ENCODE data around the gene FHL3. TPM values are rescaled to one million over a fixed set of nuclear protein-coding genes. Genes with fewer than 3 reads are reported as not detected.
"Not testable (repeated sequence)": the region's sequence is repeated elsewhere in the genome, so short reads cannot be mapped to it uniquely, and the experiment has no call there.

Gene FHL3
- total and polyA plus RNA-seq, 9 of the 15 experiments (the other 6 are each of a cell fraction or from before 2014, with no cell fraction given), result 6.1 to 144 (median 34.1) TPM

DNA sequence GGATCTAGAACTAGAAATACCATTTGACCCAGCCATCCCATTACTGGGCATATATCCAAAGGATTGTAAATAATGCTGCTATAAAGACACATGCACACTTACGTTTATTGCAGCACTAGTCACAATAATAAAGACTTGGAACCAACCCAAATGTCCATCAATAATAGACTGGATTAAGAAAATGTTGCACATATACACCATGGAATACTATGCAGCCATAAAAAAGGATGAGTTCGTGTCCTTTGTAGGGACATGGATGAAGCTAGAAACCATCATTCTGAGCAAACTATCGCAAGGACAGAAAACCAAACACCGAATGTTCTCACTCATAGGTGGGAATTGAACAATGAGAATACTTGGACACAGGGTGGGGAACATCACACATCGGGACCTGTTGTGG lies 31.6 kb downstream of the FHL3 start:
- H3K27me3 ChIP-seq (ENCODE audit: control insufficient read depth in 2 of 2, insufficient read depth in 2 of 2, low read length in 2 of 2); BruUV-seq (replicated peaks); ATAC-seq; DNase-seq (ENCODE audit: extremely low read depth in 1 of 4, low spot score in 3 of 4); CTCF ChIA-PET (ENCODE audit: low intra/inter-chr PET ratio); H3K4me3 ChIP-seq; POLR2A ChIA-PET; H3K27ac ChIP-seq (ENCODE audit: extremely low read depth, low read depth, low read length); in situ Hi-C loops (cut with MboI); H3K9me1 ChIP-seq (ENCODE audit: control insufficient read depth, insufficient read depth, low read length); H3K4me2 ChIP-seq (ENCODE audit: insufficient read depth, low read length); H2AFZ ChIP-seq (ENCODE audit: low read depth, low read length); FAIRE-seq; H3K9ac ChIP-seq (ENCODE audit: insufficient read depth in 1 of 2, low read depth in 2 of 2, low read length in 2 of 2); H3K4me1 ChIP-seq (replicated peaks in 1 of 2; ENCODE audit: control insufficient read depth in 2 of 2, insufficient read depth in 2 of 2, low read length in 2 of 2); H3K9me3 ChIP-seq (replicated peaks; ENCODE audit: control insufficient read depth, insufficient read depth, low read depth, low read length); H4K20me1 ChIP-seq (replicated peaks; ENCODE audit: control insufficient read depth, insufficient read depth, low read length): not testable (repeated sequence)
- 88% methylated on average over 5 of the region's 5 CpGs for WGBS (ENCODE audit: insufficient coverage, low coverage, missing lambda C conversion rate)
- H3K36me3 ChIP-seq (ENCODE audit: control insufficient read depth, insufficient read depth, low read length), result peaks cover 78% of the 10 kb centered on the region
- H3K79me2 ChIP-seq (ENCODE audit: control insufficient read depth, insufficient read depth, low read length), result peaks cover 11% of the 10 kb centered on the region
- intact Hi-C loops (cut with micrococcal nuclease), result loop anchor here (10.0 kb wide), 1 partner anchor 159 kb away; no protein-coding TSS in a partner anchor
- TF ChIP-seq BCOR (IDR thresholded peaks at IDR 0.05), result peak; percentile 34; the same call in 1 of the 2 replicates
- TF ChIP-seq ZNF146 (CRISPR knock-in tag; IDR thresholded peaks at IDR 0.05; ENCODE audit: unreplicated experiment), result peak; percentile 70

DNA sequence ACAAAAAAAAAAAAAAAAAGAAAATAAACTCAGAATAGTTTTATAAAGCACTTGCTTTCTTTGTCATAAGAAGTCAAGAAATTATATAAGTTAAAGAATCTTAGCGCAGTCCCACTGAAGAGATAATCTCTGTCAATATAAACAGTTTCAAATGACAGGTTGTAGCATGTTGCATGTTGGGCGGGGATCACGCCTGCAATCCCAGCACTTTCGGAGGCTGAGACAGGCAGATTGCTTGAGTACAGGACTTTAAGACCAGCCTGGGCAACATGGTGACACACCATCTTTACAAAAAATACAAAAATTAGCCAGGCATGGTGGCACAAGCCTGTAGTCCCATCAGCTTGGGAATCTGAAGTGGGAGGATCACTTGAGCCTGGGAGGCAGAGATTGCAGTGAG lies 40.0 kb downstream of the FHL3 start:
- intact Hi-C loops (cut with micrococcal nuclease), result no loop called here
- Histone ChIP-seq H3K9me3 (replicated peaks; ENCODE audit: control insufficient read depth, insufficient read depth, low read depth, low read length) (no peaks in the 10 kb centered on the region), H3K4me2 (ENCODE audit: insufficient read depth, low read length) (no peak overlapping the region), H2AFZ (ENCODE audit: low read depth, low read length) (no peak overlapping the region), H3K4me1 (replicated peaks in 1 of 2; ENCODE audit: control insufficient read depth in 2 of 2, insufficient read depth in 2 of 2, low read length in 2 of 2) (no peaks in the 10 kb centered on the region), H3K4me3 (no peak overlapping the region), H3K36me3 (ENCODE audit: control insufficient read depth, insufficient read depth, low read length) (peaks cover 82% of the 10 kb centered on the region), H4K20me1 (replicated peaks; ENCODE audit: control insufficient read depth, insufficient read depth, low read length) (no peaks in the 10 kb centered on the region), H3K27me3 (ENCODE audit: control insufficient read depth in 2 of 2, insufficient read depth in 2 of 2, low read length in 2 of 2) (no peaks in the 10 kb centered on the region), H3K9me1 (ENCODE audit: control insufficient read depth, insufficient read depth, low read length) (no peaks in the 10 kb centered on the region), H3K9ac (ENCODE audit: insufficient read depth in 1 of 2, low read depth in 2 of 2, low read length in 2 of 2) (no peak overlapping the region), H3K79me2 (ENCODE audit: control insufficient read depth, insufficient read depth, low read length) (no peaks in the 10 kb centered on the region), H3K27ac (ENCODE audit: extremely low read depth, low read depth, low read length) (no peak overlapping the region)
- POLR2A ChIA-PET, result interaction anchor here (1.8 kb wide), 1 partner anchor 10 kb away, joined by 8 read pairs; no protein-coding TSS in a partner anchor
- WGBS (ENCODE audit: insufficient coverage, low coverage, missing lambda C conversion rate), result 100% methylated on average over 4 of the region's 4 CpGs
- no TSS peak for BruUV-seq (replicated peaks)
- no peak for DNase-seq (ENCODE audit: extremely low read depth in 1 of 4, low spot score in 3 of 4)
- FAIRE-seq, result no peak
- CTCF ChIA-PET (ENCODE audit: low intra/inter-chr PET ratio), result interaction anchor here (0.6 kb wide), 1 partner anchor 100 kb away, joined by 3 read pairs; no protein-coding TSS in a partner anchor
- ATAC-seq, result no peak
- in situ Hi-C loops (cut with MboI), result no loop called here
- TF ChIP-seq RBFOX2 (IDR thresholded peaks at IDR 0.05; ENCODE audit: low read depth, low read length) (no peak), MTA3 (IDR thresholded peaks at IDR 0.05; ENCODE audit: borderline replicate concordance) (no peak), UBTF (IDR thresholded peaks at IDR 0.05; ENCODE audit: borderline replicate concordance in 1 of 2, low read depth in 2 of 2, low read length in 2 of 2) (no peak), HNRNPH1 (optimal IDR thresholded peaks at IDR 0.05; ENCODE audit: low read depth, low read length) (no peak), RCOR1 (IDR thresholded peaks at IDR 0.05; ENCODE audit: borderline replicate concordance in 1 of 2, low read depth in 2 of 2, low read length in 2 of 2) (no peak), MCM2 (IDR thresholded peaks at IDR 0.05; ENCODE audit: low read depth) (no peak), TBP (optimal IDR thresholded peaks at IDR 0.05; ENCODE audit: low read depth, low read length) (no peak), HMG20A (CRISPR knock-in tag; conservative IDR thresholded peaks at IDR 0.05) (no peak)
- TF ChIP-seq, protein P1, sequence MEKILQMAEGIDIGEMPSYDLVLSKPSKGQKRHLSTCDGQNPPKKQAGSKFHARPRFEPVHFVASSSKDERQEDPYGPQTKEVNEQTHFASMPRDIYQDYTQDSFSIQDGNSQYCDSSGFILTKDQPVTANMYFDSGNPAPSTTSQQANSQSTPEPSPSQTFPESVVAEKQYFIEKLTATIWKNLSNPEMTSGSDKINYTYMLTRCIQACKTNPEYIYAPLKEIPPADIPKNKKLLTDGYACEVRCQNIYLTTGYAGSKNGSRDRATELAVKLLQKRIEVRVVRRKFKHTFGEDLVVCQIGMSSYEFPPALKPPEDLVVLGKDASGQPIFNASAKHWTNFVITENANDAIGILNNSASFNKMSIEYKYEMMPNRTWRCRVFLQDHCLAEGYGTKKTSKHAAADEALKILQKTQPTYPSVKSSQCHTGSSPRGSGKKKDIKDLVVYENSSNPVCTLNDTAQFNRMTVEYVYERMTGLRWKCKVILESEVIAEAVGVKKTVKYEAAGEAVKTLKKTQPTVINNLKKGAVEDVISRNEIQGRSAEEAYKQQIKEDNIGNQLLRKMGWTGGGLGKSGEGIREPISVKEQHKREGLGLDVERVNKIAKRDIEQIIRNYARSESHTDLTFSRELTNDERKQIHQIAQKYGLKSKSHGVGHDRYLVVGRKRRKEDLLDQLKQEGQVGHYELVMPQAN (IDR thresholded peaks at IDR 0.05; ENCODE audit: borderline replicate concordance), result no peak
